Measurements from ENCODE around the gene AIF1.

AIF1 gene

DNA sequence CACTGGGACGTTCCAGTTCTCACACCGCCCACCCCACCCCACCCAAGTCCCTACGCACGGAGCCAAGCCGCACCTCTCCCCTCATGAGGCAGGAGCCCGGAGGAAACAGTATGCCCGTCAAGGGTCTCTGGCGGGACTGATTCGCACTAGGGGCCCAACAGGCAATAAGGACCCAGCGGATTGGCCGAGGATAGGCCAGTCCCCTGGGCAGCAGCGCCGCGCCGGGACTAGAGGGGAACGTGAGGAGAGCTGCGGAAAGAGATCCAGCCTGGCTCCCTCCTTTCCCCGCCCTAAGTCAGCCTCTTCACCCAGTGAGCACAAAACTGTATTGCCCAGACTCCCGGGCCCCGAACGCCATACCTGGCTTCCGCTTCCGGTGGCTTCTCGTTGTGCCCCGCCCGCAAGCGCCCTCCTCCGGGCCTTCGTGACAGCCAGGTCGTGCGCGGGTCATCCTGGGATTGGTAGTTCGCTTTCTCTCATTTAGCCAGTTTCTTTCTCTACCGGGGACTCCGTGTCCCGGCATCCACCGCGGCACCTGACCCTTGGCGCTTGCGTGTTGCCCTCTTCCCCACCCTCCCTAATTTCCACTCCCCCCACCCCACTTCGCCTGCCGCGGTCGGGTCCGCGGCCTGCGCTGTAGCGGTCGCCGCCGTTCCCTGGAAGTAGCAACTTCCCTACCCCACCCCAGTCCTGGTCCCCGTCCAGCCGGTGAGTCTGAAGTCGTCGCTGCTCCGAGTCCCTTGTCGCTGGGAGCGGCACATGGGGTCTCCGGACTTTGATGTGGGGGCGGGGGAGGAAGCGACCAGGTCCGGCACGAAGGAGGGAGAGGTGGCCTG, 50.7 kb downstream of the AIF1 start, which contains the start of gene CSNK2B:
TSS of gene CSNK2B (plus strand) at position 580 of the 836 bp plus-strand sequence. CDS start 752 bp downstream, outside the sequence.
- peak; percentile 98 for DNase-seq

GRCh38 chr6:31666337-31666965, 51.4 kb downstream of the AIF1 start:
- no peak for DNase-seq
